GM12873 (cell line): Measurements from ENCODE around the gene SRSF4.

Source experiments
- CTCF ChIP-seq: IDR thresholded peaks from 2 replicates; pipeline ENCODE4 v1.5.1; 2012; ENCODE audit warnings: low read depth, mild to moderate bottlenecking, moderate library complexity, low read length, control low read depth; ENCODE audit not compliant: insufficient read depth; ENCODE audit errors: missing control alignments

Gene SRSF4

GRCh38 chr1:29209173-29209572 is 27.5 kb upstream of the SRSF4 start:
- TF ChIP-seq CTCF: no peak

- TF ChIP-seq CTCF: no peak
Observed at GRCh38 chr1:29208442-29208841, 26.7 kb upstream of the SRSF4 start.

- peak; percentile 95 for TF ChIP-seq CTCF
Observed at GRCh38 chr1:29202584-29203340, 21.1 kb upstream of the SRSF4 start.

- TF ChIP-seq CTCF: no peak
Observed at GRCh38 chr1:29202053-29202452, 20.4 kb upstream of the SRSF4 start.

GRCh38 chr1:29201595-29202051 is 19.9 kb upstream of the SRSF4 start:
- no peak for TF ChIP-seq CTCF

- no peak for TF ChIP-seq CTCF
Observed at GRCh38 chr1:29200906-29201594, 19.4 kb upstream of the SRSF4 start.

GRCh38 chr1:29197993-29198392 is 16.3 kb upstream of the SRSF4 start:
- TF ChIP-seq CTCF: no peak
